HL-60 (cell line): ENCODE measurements around the gene DDAH1.

ENCODE experiments used
- CTCF ChIP-seq: IDR thresholded peaks from one replicate; pipeline ENCODE4 v1.5.1; 2011; ENCODE audit warnings: low read length, control low read depth, inconsistent platforms; ENCODE audit not compliant: insufficient read depth
- GABPA ChIP-seq: IDR thresholded peaks from 2 replicates; pipeline ENCODE4 v1.6.1; 2012; ENCODE audit warnings: low read depth
- POLR2AphosphoS5 ChIP-seq: IDR thresholded peaks from 2 replicates; pipeline ENCODE4 v1.6.1; 2012; ENCODE audit warnings: low read depth
- REST ChIP-seq: IDR thresholded peaks from 2 replicates; pipeline ENCODE4 v1.6.1; 2012; ENCODE audit warnings: low read depth; ENCODE audit not compliant: insufficient replicate concordance
- SPI1 ChIP-seq: IDR thresholded peaks from 2 replicates; pipeline ENCODE4 v1.6.1; 2012; ENCODE audit warnings: low read depth, mild to moderate bottlenecking, borderline replicate concordance

- TF ChIP-seq CTCF = no peak
- TF ChIP-seq GABPA = no peak
- TF ChIP-seq POLR2AphosphoS5 = no peak
- no peak for TF ChIP-seq REST
- TF ChIP-seq SPI1 = no peak
These were observed 37.6 kb downstream of the DDAH1 start for GRCh38 chr1:85427331-85427730.
